Neural cell (in vitro differentiated cells): ENCODE measurements around the gene FXYD2. TPM values are rescaled to one million over a fixed set of nuclear protein-coding genes. Genes with fewer than 3 reads are reported as not detected.

Experiments used
- H2AFZ ChIP-seq: fragments of 200-600, 300-800 bp; sonication (generic), shearing (Covaris generic); 2 replicates; pipeline ENCODE4 v1.6.0; 2014; ENCODE audit warnings: low read depth, mild to moderate bottlenecking, antibody characterized with exemption, low read length, moderate library complexity
- H3F3A ChIP-seq: fragments of 200-600 bp; shearing (Covaris generic); 2 replicates; pipeline ENCODE4 v1.6.1; 2016; ENCODE audit warnings: mild to moderate bottlenecking, moderate library complexity, mixed read lengths, antibody characterized with exemption, low read length; ENCODE audit not compliant: insufficient read depth, poor library complexity, severe bottlenecking
- H3K27ac ChIP-seq: fragments of 200-600, 300-800 bp; sonication (generic), shearing (Covaris generic); 2 replicates; pipeline ENCODE4 v1.5.1; 2014; ENCODE audit warnings: mild to moderate bottlenecking, low read length, moderate library complexity
- H3K27me3 ChIP-seq: fragments of 300-800, 200-600 bp; sonication (generic), shearing (Covaris generic); 2 replicates; pipeline ENCODE4 v1.6.0; 2014; ENCODE audit warnings: mild to moderate bottlenecking, low read depth, low read length, moderate library complexity; ENCODE audit not compliant: insufficient read depth
- H3K36me3 ChIP-seq: fragments of 300-800, 200-600 bp; sonication (generic), shearing (Covaris generic); 2 replicates; pipeline ENCODE4 v1.5.1; 2014; ENCODE audit warnings: mild to moderate bottlenecking, antibody characterized with exemption, low read length, moderate library complexity; ENCODE audit not compliant: insufficient read depth
- H3K4me2 ChIP-seq: fragments of 300-800, 200-600 bp; sonication (generic), shearing (Covaris generic); 2 replicates; pipeline ENCODE4 v1.6.0; 2014; ENCODE audit warnings: mild to moderate bottlenecking, low read length
- H3K4me3 ChIP-seq: fragments of 300-800, 200-600 bp; sonication (generic), shearing (Covaris generic); 2 replicates; pipeline ENCODE4 v1.5.1; 2014; ENCODE audit warnings: mild to moderate bottlenecking, low read length, moderate library complexity
- H3K79me2 ChIP-seq: fragments of 200-600 bp; shearing (Covaris generic); replicated peaks from 2 replicates; pipeline ENCODE4 v1.6.0; 2014; ENCODE audit warnings: mild to moderate bottlenecking, low read length, moderate library complexity; ENCODE audit not compliant: insufficient read depth
- H3K9ac ChIP-seq: fragments of 300-800, 200-600 bp; sonication (generic), shearing (Covaris generic); 2 replicates; pipeline ENCODE4 v1.6.1; 2016; ENCODE audit warnings: mild to moderate bottlenecking, low read length, mixed read lengths
- H3K9me2 ChIP-seq: fragments of 200-600 bp; shearing (Covaris generic); 2 replicates; pipeline ENCODE4 v1.6.1; 2016; ENCODE audit warnings: mild to moderate bottlenecking, low read length, mixed read lengths; ENCODE audit not compliant: insufficient read depth
- H3K9me3 ChIP-seq: fragments of 200-600, 300-800 bp; sonication (generic), shearing (Covaris generic); 2 replicates; pipeline ENCODE4 v1.6.1; 2016; ENCODE audit warnings: mild to moderate bottlenecking, mixed run types, low read length, moderate library complexity, mixed read lengths
- H4K20me1 ChIP-seq: fragments of 200-600 bp; shearing (Covaris generic); 2 replicates; pipeline ENCODE4 v1.6.1; 2016; ENCODE audit warnings: mild to moderate bottlenecking, mixed run types; ENCODE audit not compliant: insufficient read depth
- EP300 ChIP-seq: fragments of 450-650 bp; conservative IDR thresholded peaks from 2 replicates; pipeline ENCODE4 v1.6.1; 2014; ENCODE audit warnings: antibody characterized with exemption, mild to moderate bottlenecking, moderate library complexity; ENCODE audit not compliant: poor library complexity, severe bottlenecking
- EZH2 ChIP-seq: fragments of 200-600, 300-800 bp; shearing (Covaris generic), sonication (generic); IDR thresholded peaks from 2 replicates; pipeline ENCODE4 v1.6.1; 2014; ENCODE audit warnings: antibody characterized with exemption, low read length, borderline replicate concordance, mild to moderate bottlenecking; ENCODE audit not compliant: insufficient read depth, poor library complexity, severe bottlenecking
- MXI1 ChIP-seq: fragments of 450-650 bp; conservative IDR thresholded peaks from 2 replicates; pipeline ENCODE4 v1.6.1; 2014; ENCODE audit warnings: antibody characterized with exemption, mild to moderate bottlenecking; ENCODE audit not compliant: poor library complexity, severe bottlenecking
- POLR2AphosphoS5 ChIP-seq: IDR thresholded peaks from 2 replicates; pipeline ENCODE4 v1.6.1; 2012
- RAD21 ChIP-seq: fragments of 450-650 bp; conservative IDR thresholded peaks from 2 replicates; pipeline ENCODE4 v1.6.1; 2014; ENCODE audit warnings: antibody characterized with exemption, mild to moderate bottlenecking, moderate library complexity
- SMC3 ChIP-seq: fragments of 450-650 bp; conservative IDR thresholded peaks from 2 replicates; pipeline ENCODE4 v1.6.1; 2014; ENCODE audit warnings: antibody characterized with exemption, mild to moderate bottlenecking, moderate library complexity; ENCODE audit not compliant: poor library complexity
- TAF1 ChIP-seq: IDR thresholded peaks from 2 replicates; pipeline ENCODE4 v1.6.1; 2012; ENCODE audit warnings: low read depth
- polyA plus RNA-seq: library from polyadenylated mRNA; depleted of rRNA; stranded (reverse); fragments of >200 nt; gene quantifications from 2 replicates; pipeline ENCODE4 v1.2.3, GENCODE V29; 2014
- TF ChIP-seq, protein P1 (sequence below): IDR thresholded peaks from 2 replicates; pipeline ENCODE4 v1.6.1; 2012; ENCODE audit warnings: borderline replicate concordance
- TF ChIP-seq, protein P2 (sequence below): fragments of 450-650 bp; IDR thresholded peaks from 2 replicates; pipeline ENCODE4 v1.5.1; 2014; ENCODE audit warnings: antibody characterized with exemption, mild to moderate bottlenecking, moderate library complexity; ENCODE audit not compliant: poor library complexity, severe bottlenecking

The FXYD2 gene
- polyA plus RNA-seq, 1 donor from 2014 or later: 4.8 TPM

DNA sequence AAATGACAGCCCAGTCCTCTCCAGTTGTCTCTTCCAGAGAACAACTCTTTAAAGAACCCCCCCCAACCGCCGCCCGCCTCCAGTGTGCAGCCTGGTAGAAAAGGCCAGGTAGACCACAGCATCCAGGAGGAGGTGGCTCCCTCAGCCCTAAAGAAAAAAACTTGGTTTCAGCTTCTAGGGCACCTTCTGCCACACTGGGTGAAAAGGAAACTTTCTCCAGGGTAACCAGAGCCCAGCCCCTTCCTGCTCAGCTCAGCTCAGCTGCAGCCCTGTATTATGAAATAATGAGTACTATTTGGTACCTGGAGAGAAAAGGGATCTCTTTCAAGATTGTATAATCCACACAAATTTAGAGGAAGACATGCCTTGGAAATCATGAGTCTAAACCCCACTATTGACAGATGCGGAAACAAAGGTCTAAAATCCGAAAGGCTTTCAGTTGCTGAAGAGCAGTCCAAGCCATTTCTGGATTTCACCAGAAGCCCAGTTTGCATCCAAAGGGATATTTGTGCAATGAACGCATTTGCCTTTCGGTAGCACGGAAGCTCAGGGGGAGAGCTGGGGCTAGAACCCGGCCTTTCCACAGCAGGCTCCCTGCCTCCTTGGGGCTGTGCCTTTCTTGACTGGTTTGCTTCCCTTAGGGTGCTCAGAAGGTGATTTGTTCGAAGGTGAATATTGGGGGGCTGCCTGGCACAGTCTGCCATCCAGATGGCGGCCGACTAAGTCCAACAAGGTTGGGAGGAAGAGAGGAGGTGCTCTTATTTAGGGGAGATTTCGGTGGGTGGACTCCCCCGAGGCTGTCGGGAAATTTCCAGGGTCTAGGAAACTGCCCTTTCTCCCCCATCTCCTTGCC, 48.7 kb upstream of the FXYD2 start:
- peak overlapping the region; percentile 97 for H3K9ac ChIP-seq

DNA sequence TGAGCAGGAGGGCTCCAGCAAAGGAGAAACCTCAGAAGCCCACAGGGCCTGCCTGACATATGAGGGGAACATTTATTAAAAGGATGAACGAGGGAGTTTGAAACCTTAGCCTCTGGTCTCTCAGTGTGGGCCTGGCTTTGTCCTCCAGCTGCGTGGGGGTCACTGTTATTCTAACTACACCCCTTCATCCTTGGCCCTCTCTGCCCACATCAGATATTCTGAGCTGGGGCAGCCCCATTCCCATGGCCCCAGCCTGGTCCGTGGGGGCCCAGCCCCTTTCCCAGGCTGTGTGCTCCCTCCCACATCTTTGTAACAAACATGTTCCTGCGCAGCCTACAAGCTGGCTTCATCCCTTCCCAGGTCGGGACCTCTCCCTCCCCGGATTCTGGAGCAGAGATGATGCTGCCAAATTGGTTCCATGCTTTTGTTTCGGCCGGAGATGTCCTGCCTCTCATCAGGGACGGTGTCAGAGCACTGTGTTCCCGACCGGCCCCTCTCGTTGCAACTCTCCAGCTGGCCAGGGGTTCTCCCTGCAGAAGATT, 47.9 kb upstream of the FXYD2 start:
- no peak for TF ChIP-seq SMC3
- TF ChIP-seq, protein P1, sequence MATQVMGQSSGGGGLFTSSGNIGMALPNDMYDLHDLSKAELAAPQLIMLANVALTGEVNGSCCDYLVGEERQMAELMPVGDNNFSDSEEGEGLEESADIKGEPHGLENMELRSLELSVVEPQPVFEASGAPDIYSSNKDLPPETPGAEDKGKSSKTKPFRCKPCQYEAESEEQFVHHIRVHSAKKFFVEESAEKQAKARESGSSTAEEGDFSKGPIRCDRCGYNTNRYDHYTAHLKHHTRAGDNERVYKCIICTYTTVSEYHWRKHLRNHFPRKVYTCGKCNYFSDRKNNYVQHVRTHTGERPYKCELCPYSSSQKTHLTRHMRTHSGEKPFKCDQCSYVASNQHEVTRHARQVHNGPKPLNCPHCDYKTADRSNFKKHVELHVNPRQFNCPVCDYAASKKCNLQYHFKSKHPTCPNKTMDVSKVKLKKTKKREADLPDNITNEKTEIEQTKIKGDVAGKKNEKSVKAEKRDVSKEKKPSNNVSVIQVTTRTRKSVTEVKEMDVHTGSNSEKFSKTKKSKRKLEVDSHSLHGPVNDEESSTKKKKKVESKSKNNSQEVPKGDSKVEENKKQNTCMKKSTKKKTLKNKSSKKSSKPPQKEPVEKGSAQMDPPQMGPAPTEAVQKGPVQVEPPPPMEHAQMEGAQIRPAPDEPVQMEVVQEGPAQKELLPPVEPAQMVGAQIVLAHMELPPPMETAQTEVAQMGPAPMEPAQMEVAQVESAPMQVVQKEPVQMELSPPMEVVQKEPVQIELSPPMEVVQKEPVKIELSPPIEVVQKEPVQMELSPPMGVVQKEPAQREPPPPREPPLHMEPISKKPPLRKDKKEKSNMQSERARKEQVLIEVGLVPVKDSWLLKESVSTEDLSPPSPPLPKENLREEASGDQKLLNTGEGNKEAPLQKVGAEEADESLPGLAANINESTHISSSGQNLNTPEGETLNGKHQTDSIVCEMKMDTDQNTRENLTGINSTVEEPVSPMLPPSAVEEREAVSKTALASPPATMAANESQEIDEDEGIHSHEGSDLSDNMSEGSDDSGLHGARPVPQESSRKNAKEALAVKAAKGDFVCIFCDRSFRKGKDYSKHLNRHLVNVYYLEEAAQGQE: no peak
- TF ChIP-seq EZH2: no peak
- TF ChIP-seq TAF1: no peak
- no peak for TF ChIP-seq EP300
- no peak for TF ChIP-seq MXI1
- TF ChIP-seq, protein P2, sequence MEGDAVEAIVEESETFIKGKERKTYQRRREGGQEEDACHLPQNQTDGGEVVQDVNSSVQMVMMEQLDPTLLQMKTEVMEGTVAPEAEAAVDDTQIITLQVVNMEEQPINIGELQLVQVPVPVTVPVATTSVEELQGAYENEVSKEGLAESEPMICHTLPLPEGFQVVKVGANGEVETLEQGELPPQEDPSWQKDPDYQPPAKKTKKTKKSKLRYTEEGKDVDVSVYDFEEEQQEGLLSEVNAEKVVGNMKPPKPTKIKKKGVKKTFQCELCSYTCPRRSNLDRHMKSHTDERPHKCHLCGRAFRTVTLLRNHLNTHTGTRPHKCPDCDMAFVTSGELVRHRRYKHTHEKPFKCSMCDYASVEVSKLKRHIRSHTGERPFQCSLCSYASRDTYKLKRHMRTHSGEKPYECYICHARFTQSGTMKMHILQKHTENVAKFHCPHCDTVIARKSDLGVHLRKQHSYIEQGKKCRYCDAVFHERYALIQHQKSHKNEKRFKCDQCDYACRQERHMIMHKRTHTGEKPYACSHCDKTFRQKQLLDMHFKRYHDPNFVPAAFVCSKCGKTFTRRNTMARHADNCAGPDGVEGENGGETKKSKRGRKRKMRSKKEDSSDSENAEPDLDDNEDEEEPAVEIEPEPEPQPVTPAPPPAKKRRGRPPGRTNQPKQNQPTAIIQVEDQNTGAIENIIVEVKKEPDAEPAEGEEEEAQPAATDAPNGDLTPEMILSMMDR: no peak
- TF ChIP-seq POLR2AphosphoS5: no peak
- no peak for TF ChIP-seq RAD21
- Histone ChIP-seq H3K4me3 (peak overlapping the region; percentile 70), H2AFZ (no peak overlapping the region), H3K9me2 (no peaks in the 10 kb centered on the region), H3K9me3 (no peaks in the 10 kb centered on the region), H3K9ac (no peak overlapping the region), H3K27ac (no peak overlapping the region), H3F3A (no peaks in the 10 kb centered on the region), H3K4me2 (no peak overlapping the region), H3K27me3 (no peaks in the 10 kb centered on the region), H3K36me3 (no peaks in the 10 kb centered on the region), H4K20me1 (peaks cover 18% of the 10 kb centered on the region), H3K79me2 (peaks cover 88% of the 10 kb centered on the region)

More for the DNA sequence above, 48.7 kb upstream of the FXYD2 start:
- peaks cover 86% of the 10 kb centered on the region for H3K79me2 ChIP-seq
- no peaks in the 10 kb centered on the region for H3F3A ChIP-seq
- H2AFZ ChIP-seq: no peak overlapping the region
- H3K4me2 ChIP-seq: peak overlapping the region; percentile 83
- no peaks in the 10 kb centered on the region for H3K9me2 ChIP-seq
- peaks cover 18% of the 10 kb centered on the region for H4K20me1 ChIP-seq
- peak overlapping the region; percentile 99 for H3K27ac ChIP-seq
- no peak for TF ChIP-seq TAF1
- TF ChIP-seq MXI1: no peak
- no peak for TF ChIP-seq EP300
- no peak for TF ChIP-seq POLR2AphosphoS5
- no peak for TF ChIP-seq EZH2
- H3K9me3 ChIP-seq: no peaks in the 10 kb centered on the region
- peak overlapping the region; percentile 70 for H3K4me3 ChIP-seq
- H3K36me3 ChIP-seq: no peaks in the 10 kb centered on the region
- H3K27me3 ChIP-seq: no peaks in the 10 kb centered on the region
